LoVo (cell line): ENCODE results near the gene RIT2.
"Not testable (repeated sequence)": the region's sequence is repeated elsewhere in the genome, so short reads cannot be mapped to it uniquely, and the experiment has no call there.

Experiments
- DNase-seq: peaks from one replicate; pipeline ENCODE4 v3.0.0-alpha.2; 2016; ENCODE audit warnings: low spot score

The RIT2 gene

DNA sequence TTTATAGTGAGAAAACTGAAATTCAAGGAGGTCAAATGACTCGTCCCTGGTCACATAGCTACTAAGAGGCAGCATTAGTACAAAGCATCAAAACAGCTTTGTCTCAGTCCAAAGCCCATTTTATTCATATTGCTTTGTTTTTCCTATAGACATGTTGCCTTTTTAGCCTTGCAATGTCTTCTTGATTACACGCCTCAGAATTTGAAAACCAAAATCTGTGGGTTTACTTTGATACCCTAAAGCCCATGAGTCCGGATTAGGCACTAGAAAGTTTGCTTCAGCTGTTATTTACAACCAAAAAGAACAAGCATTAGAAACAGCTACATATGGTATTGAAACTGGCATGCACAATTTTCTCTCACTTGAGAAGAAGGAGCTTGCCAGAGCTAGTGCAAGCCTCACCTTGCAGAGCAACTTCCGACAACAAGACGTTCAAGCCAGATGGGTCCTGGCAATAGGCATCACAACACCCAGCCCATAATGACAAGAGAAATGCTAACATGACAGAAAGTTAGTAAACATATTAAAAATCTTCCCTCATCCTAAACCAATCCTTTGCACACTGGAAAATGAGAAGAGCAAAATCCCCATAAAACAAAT lies 276.8 kb downstream of the RIT2 start:
- no peak for DNase-seq

DNA sequence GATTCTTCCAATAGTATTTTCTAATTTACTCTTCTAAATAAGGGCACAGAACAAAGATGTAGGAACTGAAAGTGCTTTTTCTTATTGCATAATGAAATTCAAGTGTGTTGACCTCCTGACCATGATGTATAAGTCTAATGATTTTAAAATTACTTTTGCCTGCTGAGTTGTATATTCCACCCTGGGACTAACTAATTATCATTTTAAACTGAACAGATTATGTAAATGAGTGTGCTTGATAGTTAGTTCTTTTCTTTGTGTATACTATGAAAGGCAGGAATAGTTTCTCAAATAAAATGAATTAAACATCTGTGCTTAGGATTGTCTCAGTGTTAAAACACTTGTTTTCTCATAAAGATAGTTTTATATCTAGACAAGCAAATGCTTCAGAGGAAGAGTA lies 284.5 kb downstream of the RIT2 start:
- no peak for DNase-seq

DNA sequence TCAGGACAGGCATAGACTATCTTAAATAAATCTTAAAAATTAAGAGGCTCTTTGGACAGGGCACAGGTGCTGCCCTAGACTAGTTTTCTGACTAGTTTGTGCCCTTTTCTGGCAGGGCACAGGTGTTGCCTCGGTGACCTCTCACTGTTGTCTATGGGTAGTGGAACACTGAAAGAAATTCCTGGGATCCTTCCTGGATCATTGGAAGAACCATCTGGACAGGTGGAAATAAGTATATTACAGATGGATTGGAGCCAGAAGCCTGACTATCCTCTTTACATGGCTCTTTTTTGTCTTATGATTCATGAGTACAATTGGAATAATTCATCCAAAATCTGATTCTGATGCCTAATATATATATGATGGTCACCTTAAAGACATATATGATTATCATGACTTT lies 286.6 kb downstream of the RIT2 start:
- DNase-seq = no peak

DNA sequence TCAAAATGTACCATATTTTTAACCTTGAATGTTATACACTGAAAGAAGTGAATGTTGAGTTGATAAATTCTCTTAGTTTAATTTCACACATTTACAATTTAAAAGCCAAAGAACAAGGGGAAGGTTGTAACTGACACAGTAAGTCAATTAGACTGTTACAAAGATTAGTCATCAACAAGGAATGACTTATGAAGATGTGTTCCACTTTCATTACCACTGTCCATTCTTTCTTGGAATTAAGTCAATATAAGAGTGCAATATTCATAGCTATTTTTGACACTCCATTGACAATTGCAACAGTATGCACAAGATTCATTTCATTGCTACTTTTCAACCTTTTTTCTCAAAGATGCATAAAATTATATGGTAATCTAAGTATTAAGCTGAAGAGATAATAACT lies 291.3 kb downstream of the RIT2 start:
- DNase-seq = no peak

DNA sequence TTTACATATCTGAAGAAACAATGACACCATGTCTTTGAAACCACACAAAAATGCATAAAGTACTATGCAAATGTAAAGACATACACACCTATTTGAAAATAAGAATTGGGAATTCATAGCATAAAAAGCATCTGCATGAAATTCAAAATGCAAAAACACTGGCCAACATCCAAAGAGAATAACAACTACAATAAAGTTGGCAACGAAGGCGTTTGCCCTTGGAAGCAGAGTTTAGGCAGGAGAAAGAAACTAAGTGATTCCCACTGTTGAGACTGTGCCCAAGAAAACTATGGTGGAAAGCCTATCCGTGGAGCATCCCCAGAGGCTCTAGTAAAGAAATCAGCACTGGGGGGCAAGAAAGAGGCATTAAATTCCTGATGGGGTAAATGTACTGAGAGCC lies 292.8 kb downstream of the RIT2 start:
- DNase-seq = no peak

DNA sequence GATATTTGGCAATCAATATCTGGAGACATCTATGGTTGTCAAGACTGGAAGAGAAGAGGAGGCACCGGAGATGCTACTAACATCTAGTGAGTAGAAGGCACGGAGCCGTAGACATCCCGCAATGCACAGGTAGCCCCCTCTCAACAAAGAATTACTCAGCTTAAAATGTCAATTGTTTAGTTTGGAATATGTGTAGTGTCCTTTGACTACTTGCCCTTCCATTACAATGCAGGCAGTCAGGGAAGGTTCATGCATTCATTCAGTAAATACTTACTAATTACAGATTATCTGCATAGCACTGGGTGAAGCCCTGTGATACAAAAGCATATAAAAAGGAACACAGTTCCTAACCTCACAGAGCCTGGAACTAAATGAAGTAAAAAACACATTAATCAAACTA lies 294.0 kb downstream of the RIT2 start:
- DNase-seq = no peak

DNA sequence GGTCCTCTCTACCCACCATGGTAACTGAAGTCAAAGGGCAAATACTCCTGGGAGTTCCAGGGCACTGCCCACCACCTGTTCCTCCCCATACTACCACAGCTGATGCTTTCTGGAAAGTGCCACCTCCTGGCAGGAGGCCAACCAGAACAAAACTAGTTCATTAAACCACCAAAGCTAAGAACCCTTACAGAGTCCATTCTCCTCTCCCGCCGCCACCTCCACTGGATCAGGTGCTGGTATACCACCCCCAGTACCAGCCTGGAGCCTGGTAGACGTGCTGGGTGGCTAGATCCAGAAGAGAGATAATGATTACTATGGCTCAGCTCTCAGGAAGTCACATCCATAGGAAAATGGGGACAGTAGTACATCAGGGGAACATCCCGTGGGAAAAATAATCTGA lies 300.9 kb downstream of the RIT2 start:
- no peak for DNase-seq

DNA sequence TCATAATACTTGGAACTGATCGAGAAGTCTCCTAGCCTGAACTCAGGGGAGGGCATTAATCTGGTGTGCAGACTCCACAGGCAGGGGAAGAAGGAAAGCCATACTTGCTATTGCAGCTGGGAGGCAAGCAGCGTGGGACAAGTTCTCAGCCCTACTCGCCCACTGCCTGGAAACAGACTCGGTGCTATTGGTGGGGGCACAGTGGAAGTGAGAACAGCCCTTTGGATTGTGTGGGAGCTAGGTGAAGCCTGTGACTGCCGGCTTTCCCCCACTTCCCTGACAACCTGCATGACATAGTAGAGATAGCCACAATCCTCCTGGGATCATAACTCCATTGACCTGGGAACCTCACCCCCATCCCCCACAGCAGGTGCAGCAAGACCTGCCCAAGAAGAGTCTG lies 301.3 kb downstream of the RIT2 start:
- DNase-seq = no peak

DNA sequence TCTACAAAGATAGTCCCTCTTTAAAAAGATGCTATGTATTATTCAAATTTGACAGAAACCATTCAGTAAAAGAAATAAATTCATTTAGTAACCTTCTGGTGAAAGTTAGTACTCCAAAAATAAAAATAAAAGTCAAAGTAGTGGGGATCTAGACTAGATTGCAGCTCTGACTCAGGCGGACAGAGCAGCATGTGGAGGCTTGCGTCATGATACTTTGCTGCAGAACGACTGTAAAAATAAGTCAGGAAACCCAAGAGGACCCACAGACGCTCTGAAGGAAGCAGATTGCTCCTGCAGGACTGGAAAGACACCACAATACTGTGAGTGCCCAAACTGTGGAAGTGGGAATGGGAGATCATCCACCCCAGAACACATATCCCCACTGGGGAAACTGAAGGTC lies 301.9 kb downstream of the RIT2 start:
- DNase-seq = no peak

DNA sequence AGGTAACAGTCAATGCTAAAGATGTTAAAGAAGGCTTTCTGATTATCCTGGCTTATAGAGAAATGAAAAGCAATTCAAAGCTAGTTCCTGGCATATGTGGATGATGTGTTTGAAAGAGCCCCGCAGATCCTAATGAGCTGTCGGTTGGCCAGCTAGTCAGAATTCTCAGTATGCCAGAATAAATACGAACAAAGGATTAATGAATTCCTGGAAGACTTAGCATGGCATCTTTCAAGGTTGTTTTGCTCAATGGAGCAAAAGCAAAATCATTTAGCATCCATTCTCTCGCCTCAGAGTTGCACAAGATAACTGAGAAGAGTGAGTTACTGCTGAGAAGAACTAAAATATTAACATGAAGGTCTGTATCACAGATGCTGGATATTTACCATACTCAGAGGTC lies 307.6 kb downstream of the RIT2 start:
- DNase-seq = no peak

DNA sequence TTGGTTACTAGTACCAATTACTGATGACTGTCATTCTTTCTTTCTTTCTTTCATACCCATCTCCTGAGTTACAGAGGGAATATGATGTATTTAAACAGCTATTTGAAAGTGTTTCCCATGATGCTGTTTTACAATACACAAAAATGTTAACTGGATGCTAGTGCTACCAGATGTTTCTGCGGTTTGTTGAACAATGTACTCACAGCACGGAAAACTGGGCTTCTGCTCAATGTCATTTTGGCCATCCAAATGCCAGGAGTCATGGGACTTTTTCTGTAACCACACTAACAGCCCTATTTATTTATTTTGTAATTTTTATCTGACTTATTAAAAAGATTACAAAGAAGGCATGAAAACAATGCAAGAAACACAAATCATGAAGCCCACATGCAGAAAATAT lies 313.8 kb downstream of the RIT2 start:
- DNase-seq = no peak

DNA sequence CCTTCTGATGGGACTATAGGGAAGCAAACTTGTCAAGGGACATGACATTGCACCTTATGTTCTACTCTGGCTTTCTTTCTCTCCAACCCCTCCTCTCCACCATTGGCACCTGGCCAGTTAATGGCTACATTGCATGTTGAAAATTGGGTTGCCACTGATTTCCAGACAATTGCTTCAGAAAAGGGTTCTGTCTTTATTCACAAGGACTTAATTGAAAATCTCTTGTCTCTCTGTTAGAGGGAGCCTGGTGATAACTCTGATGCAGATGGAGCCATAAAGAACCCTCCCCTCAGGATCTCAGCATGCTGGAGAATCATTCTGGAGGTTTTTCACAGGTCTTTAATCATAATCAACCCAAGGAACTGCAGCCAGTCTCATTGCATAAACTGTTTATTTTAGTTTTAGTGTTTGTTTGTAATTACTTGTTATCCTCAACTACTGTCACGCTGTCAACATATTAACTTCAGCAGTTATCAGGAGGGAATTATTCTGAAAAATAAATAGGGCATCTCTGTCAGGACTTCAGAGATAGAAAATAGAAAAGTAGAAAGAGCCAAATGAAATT lies 316.8 kb downstream of the RIT2 start:
- DNase-seq = no peak

DNA sequence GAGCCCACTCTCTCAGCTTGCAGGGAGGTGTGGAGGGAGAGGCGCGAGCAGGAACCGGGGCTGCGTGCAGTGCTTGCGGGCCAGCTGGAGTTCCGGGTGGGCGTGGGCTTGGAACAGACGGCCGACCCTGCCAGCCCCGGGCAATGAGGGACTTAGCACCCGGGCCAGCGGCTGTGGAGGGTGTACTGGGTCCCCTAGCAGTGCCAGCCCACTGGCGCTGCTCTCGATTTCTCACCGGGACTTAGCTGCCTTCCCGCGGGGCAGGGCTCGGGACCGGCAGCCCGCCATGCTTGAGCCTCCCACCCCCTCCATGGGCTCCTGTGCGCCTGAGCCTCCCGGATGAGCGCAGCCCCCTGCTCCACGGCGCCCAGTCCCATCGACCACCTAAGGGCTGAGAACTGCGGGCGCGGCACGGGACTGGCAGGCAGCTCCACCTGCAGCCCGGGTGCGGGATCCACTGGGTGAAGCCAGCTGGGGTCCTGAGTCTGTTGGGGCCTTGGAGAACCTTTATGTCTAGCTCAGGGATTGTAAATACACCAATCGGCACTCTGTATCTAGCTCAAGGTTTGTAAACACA lies 320.2 kb downstream of the RIT2 start:
- DNase-seq = not testable (repeated sequence)

DNA sequence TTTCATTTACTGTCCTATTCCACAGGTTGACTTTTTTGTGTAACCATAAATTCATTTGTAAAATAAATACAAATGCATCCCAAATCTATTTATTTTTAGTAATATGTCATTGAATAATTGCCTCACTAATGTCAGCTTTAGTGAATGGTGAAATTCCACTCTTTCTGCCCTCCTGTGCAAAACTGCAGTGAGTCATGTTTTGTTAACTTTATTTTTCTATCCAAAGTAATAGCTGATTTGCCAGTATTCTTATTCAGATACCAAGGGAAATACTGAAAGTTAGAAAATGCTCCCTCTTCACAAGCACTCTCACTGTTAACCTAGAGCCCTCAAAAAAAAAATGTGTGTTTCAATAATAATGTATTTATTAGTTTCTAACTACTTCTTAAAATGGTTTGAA lies 322.8 kb downstream of the RIT2 start:
- no peak for DNase-seq

DNA sequence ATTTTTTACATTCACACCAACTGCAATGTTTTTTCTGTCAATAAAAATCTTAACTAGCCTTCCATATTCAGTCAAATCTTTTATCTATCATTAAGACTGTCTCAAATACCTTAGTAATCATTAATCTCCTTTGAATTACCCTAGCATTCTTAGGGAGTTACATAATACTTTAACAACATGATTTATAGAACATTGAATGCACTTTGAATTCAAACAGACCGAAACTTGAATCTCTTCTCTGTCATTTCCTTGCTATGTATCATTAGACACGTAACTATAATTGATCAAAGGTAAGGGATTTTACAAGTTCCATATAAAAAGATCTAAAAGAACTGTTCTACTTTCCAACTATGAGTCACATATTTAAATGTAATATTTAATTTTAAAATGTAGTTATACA lies 330.9 kb downstream of the RIT2 start:
- no peak for DNase-seq

DNA sequence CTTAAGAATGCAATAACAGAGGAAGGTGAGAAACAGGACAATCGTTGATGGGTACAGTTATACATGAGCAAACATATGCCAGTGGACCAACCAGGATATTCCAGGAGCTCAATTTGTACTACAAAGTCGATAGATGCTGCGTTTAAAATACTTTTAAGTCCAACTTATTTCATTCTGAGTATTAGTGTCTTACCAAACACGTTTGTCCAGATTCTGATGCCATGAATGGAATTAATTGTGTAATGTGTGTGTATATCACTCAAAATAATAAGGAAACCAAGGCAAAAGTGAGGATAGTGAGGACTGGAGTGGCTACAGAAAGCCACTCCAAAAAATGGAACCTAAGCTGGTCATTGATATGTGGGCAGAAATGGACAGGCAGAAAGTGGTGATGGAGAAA lies 332.6 kb downstream of the RIT2 start:
- no peak for DNase-seq

DNA sequence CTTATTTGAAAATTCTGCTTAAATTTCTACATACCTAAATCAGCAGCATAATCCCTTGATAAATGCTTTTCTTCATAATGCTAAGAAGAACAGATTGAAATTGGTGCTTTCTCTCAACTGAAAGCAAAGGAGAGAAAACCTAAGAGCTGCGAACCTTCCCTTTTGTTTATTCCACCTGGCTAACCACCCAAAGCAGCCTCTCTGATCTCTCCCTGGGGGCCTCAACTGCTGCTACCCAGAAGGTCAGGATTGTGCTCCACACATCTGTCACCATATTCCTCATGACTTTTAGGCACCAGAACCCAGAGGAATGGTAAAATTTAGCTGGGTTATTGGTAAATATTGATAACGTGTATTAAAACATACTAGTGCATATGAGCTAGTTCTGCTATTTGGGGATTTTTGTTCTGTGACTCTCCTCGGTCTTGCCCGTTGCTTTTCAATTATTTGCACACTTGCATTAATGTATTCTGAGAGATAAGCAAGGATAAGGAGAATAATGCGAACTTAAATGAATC lies 334.1 kb downstream of the RIT2 start:
- no peak for DNase-seq

DNA sequence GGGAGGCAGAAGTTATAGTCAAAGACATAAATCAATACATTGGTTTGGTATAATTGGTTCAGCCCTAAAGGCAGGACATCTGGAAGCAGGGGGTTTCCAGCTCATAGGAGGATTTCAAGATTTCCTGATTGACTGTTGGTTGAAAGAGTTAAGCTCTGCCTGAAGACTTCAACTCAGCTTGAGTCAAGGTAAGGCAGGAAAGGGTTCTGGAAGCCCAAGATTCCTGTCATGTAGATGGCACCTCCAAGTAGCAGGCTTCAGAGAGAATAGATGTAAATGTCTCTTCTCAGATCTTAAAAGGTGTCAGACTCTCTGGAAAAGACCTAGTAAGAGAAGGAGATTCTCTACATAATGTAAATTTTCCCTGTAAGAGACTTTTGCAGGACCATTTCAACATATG lies 335.3 kb downstream of the RIT2 start:
- no peak for DNase-seq

DNA sequence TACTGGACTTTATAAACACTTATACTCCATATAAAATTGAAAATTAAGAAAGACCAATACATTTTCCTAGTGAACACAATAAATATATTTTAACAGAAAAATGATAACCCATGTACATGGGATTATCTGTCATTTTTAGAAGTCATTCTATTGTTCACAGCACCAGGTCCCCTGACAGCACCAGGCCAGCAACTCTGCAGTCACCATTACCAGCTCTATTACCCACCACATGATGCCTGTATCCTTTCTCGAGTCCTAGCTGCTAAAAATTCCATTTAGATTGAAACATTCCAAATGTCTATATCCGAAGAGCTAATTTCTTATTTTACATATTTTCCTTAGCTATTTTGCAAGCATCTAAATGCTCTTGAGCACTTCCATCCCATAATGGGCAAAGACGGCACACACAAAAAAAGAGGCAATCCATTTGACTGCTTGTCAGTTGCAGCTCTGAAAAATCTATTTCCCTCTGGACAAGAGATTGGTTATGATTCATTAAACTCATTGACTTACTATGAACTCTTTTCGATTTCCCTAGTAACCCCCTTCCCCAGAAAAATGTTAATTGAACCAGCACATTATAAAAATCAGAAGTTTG lies 336.9 kb downstream of the RIT2 start:
- no peak for DNase-seq

DNA sequence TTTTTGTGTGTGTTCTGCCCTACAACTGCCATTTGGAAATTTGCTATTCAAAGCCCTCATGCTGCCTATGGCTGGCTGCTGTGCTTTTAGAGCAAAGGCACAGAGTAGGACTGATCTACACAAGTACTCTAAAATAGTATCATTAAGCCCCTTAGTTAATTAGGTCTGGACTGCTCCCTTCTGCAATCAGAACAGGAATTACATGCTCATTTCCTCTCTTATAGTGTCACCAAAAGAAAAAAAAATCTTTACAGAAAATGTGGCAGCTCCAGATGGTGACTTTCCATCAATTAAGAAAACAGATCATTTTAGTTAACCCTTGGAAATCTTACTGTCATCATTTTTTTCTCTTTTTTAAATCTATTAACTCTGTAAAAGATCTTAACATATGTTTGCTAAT lies 337.5 kb downstream of the RIT2 start:
- no peak for DNase-seq

DNA sequence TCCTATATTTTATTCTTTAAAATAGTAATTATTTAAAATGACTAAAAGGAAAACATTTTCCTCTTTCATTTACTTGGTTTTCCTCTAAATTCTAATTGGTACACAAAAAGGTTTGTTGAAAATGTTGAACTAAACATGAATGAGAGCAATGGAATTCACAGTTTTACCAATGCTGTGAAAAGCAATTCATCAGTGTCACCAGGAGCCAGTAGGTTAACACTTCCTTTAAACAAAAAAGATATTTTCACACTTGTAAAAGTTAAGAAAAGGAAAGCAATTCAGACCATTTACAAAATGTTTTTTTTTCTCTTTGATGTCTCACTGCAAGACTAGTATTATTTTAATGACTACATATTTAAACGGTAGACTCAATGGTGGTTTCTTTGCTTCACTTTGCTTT lies 341.6 kb downstream of the RIT2 start:
- no peak for DNase-seq

DNA sequence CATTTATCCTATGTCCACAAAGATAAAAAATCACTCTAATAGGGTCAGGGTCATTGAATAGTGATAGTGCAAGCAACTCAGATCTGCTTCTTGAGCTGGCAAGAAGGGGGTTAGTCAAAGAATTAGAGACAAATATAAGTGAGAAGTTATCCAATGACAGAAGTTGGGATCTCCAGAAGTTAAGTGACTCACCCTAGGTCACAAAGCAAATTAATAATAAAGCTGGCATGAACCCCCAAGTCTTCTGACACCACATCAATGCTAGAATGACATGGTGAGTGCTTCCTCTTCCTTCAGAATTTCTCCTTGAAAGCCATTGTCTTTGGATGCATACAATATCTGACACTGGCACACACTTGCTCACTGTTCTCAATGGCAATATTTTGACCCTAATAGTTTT lies 343.5 kb downstream of the RIT2 start:
- no peak for DNase-seq

DNA sequence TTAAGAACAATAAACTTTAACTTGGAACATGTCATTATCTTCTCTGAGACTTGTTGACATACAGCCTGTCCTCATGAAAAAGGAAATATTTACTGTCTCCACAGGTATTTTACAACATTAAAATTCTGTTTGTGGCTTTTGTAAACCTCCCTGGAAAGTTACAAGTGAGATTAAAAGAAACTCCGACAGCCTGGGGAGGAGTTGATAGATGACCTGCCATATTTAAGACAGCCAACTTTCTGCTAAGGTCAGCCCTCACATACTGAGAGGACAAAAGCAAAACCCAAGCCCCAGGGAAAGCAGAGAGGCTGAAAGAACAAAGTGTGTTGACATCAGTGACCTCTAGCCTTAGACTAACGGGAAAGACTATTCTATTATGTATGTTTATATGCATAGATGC lies 350.2 kb downstream of the RIT2 start:
- no peak for DNase-seq

DNA sequence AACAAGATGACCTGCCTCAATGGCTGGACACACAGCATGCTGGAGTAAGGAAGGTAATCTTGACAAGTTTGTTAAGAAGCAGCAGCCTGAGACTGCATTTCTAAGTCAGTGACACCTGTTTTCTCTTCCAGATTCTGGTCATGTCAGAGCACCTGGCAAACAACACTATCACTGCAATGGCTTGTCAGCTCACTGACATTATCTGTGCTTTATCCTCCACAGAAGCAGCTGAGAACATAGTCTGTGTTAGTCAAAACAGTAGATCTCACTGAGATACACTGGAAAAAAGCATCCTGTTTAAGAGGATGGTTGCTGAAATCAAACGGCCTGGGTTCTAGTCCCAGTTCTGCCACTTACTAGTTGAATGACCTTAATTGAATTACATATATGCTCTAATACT lies 355.2 kb downstream of the RIT2 start:
- no peak for DNase-seq
